Endothelial cell of umbilical vein (primary cell): ENCODE results near the gene WDR48.

ENCODE experiments used
- CTCF ChIP-seq, 2 donors: IDR thresholded peaks; 1 replicate in 1 of 2; 2 replicates in 1 of 2; pipeline ENCODE4 v1.5.1; 2011; ENCODE audit warnings: low read length in 2 of 2, mild to moderate bottlenecking in 2 of 2, moderate library complexity in 2 of 2, control low read depth in 1 of 2, inconsistent platforms in 1 of 2, low read depth in 1 of 2; ENCODE audit not compliant: insufficient read depth in 1 of 2; ENCODE audit errors: extremely low read depth in 1 of 2
- EZH2 ChIP-seq: IDR thresholded peaks from 2 replicates; pipeline ENCODE4 v1.6.1; 2012; ENCODE audit warnings: borderline replicate concordance, low read depth, mild to moderate bottlenecking, moderate library complexity, low read length, inconsistent platforms; ENCODE audit not compliant: severe bottlenecking
- FOS ChIP-seq: IDR thresholded peaks from 2 replicates; pipeline ENCODE4 v1.6.1; 2011; ENCODE audit warnings: mild to moderate bottlenecking, low read length, moderate library complexity, borderline replicate concordance; ENCODE audit not compliant: insufficient read depth
- GATA2 ChIP-seq: IDR thresholded peaks from 2 replicates; pipeline ENCODE4 v1.7.0; 2011; ENCODE audit warnings: low read depth, mild to moderate bottlenecking, moderate library complexity, mixed read lengths, low read length; ENCODE audit not compliant: insufficient read length, insufficient read depth
- JUN ChIP-seq: IDR thresholded peaks from 2 replicates; pipeline ENCODE4 v1.6.1; 2011; ENCODE audit warnings: borderline replicate concordance, low read depth; ENCODE audit not compliant: insufficient read length, insufficient read depth
- MYC ChIP-seq: IDR thresholded peaks from one replicate; pipeline ENCODE4 v1.6.1; 2011; ENCODE audit warnings: mild to moderate bottlenecking, low read depth, low read length
- POLR2A ChIP-seq: IDR thresholded peaks from 2 replicates; pipeline ENCODE4 v1.6.1; 2012; ENCODE audit warnings: low read depth, mild to moderate bottlenecking, control low read depth, low read length
- POLR2AphosphoS5 ChIP-seq: IDR thresholded peaks from 2 replicates; pipeline ENCODE4 v1.6.1; 2012; ENCODE audit warnings: low read depth, mild to moderate bottlenecking, control low read depth, low read length, moderate library complexity; ENCODE audit not compliant: insufficient read depth
- TF ChIP-seq, protein P1 (sequence below): IDR thresholded peaks from 2 replicates; pipeline ENCODE4 v1.6.1; 2011; ENCODE audit not compliant: insufficient read depth, insufficient read length

GRCh38 chr3:39038165-39038564 is 13.7 kb upstream of the WDR48 start:
- TF ChIP-seq CTCF (IDR thresholded peaks at IDR 0.05; ENCODE audit: extremely low read depth in 1 of 2, insufficient read depth in 1 of 2, low read depth in 1 of 2, low read length in 2 of 2) (no peak), POLR2A (no peak), EZH2 (no peak), MYC (no peak), POLR2AphosphoS5 (no peak), JUN (no peak), FOS (no peak), GATA2 (no peak)
- TF ChIP-seq, protein P1, sequence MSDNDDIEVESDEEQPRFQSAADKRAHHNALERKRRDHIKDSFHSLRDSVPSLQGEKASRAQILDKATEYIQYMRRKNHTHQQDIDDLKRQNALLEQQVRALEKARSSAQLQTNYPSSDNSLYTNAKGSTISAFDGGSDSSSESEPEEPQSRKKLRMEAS = no peak
